Natural killer cell treated with Interleukin-12 subunit alpha and Interleukin-12 subunit beta and Interleukin-15 and Interleukin-18, amount 100 ng/mL, for 72 hours (primary cell): ENCODE results near the gene ZBTB40. TPM values are rescaled to one million over a fixed set of nuclear protein-coding genes. Genes with fewer than 3 reads are reported as not detected.

Experiments used
- ATAC-seq, 2 donors: fragments of 150-1000 bp; cut with Tn5 transposase in 1 of 2; sonication (Bioruptor Pico), chemical (Tn5 transposase) in 1 of 2; 2 replicates each; pipeline ENCODE4 v1.10.0; 2021
- DNase-seq: peaks from one replicate; pipeline ENCODE4 v3.0.0; 2022; ENCODE audit warnings: low spot score
- H3K27ac Mint-ChIP-seq, 2 donors: 1 replicate in 1 of 2; 2 replicates in 1 of 2; pipeline ENCODE4 v1.8.0; 2022; ENCODE audit warnings: mixed read lengths in 2 of 2, mild to moderate bottlenecking in 1 of 2, moderate library complexity in 1 of 2
- H3K27me3 Mint-ChIP-seq, 2 donors: 1 replicate in 1 of 2; 2 replicates in 1 of 2; pipeline ENCODE4 v1.8.0; 2022; ENCODE audit warnings: mixed read lengths in 2 of 2
- H3K36me3 Mint-ChIP-seq: one replicate; pipeline ENCODE4 v1.8.0; 2022; ENCODE audit warnings: mixed read lengths
- H3K4me1 Mint-ChIP-seq, 2 donors: 1 replicate in 1 of 2; 2 replicates in 1 of 2; pipeline ENCODE4 v1.8.0; 2022; ENCODE audit warnings: low read depth in 2 of 2, mixed read lengths in 2 of 2, mild to moderate bottlenecking in 1 of 2
- H3K4me3 Mint-ChIP-seq: one replicate; pipeline ENCODE4 v1.8.0; 2022; ENCODE audit warnings: mixed read lengths
- H3K9me3 Mint-ChIP-seq: 2 replicates; pipeline ENCODE4 v1.8.0; 2022; ENCODE audit warnings: mixed read lengths
- total RNA-seq, 2 donors: library from RNA; stranded (reverse); gene quantifications; one replicate each; pipeline ENCODE4 v1.2.3, GENCODE V29; 2022

ZBTB40 gene
- total RNA-seq, 2 donors from 2014 or later, result 26.3 to 33.9 TPM

GRCh38 chr1:22527122-22527521, 75.5 kb downstream of the ZBTB40 start:
- H3K9me3 Mint-ChIP-seq, result no peaks in the 10 kb centered on the region
- peaks cover 12% of the 10 kb centered on the region for H3K36me3 Mint-ChIP-seq
- ATAC-seq (no peak), DNase-seq (no peak)
- no peak overlapping the region for H3K4me3 Mint-ChIP-seq
- no peaks in the 10 kb centered on the region for H3K4me1 Mint-ChIP-seq
- no peak overlapping the region for H3K27ac Mint-ChIP-seq
- H3K27me3 Mint-ChIP-seq, result no peaks in the 10 kb centered on the region

DNA sequence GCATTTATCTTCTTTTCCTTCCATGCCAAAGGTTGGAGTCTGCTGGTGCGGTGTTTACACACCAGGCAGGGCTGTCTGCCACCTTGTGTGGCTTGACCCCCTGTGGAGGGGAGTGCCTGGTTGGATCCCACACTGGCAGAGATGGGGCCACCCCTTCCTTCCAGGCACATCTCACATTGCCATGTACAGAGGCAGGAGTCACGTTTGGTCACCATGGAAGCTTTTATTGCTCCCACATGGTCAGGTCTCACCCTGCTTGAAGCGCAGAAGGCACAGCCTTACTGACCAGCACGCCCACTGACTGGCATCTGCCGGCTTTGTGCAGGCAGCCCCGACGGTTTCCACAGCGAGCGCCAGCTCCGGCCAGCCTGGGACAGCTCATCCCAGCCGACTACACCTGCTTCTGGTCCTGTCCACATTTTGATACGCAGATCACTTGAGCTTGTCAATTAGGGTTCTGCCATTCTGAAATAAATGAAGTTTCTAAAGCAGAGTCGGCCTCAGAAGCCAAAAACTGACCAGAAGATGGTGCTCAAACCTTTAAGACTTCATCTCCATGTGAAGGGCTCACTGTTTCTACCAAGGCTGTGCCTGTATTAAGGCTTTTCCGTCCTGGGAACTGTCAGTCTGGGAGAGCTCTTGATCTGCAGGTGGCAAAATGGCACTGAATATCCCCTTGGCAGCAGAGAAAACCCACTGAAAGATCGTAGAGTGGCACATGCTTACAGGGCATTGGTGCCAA, 76.1 kb downstream of the ZBTB40 start:
- no peak overlapping the region for H3K27ac Mint-ChIP-seq
- H3K27me3 Mint-ChIP-seq, result no peaks in the 10 kb centered on the region
- DNase-seq (no peak), ATAC-seq (no peak)
- H3K9me3 Mint-ChIP-seq, result no peaks in the 10 kb centered on the region
- no peaks in the 10 kb centered on the region for H3K4me1 Mint-ChIP-seq
- H3K4me3 Mint-ChIP-seq, result no peak overlapping the region
- peaks cover 9% of the 10 kb centered on the region for H3K36me3 Mint-ChIP-seq

DNA sequence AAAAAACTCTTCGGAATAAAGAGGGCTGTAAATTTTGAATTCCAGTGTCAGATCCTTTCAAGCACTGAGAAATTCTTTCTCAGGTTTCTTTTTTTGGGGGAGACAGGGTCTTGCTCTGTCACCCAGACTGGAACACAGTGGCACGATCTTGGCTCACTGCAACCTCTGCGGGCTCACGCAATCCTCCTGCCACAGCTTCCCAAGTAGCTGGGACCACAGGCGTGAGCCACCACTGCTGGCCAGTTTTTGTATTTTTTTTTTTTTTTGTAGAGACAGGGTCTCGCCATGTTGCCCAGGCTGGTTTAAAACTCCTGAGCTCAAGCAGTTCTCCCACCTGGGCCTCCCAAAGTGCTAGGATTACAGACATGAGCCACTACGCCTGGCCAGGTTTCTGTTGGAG, 76.8 kb downstream of the ZBTB40 start:
- no peaks in the 10 kb centered on the region for H3K9me3 Mint-ChIP-seq
- H3K4me3 Mint-ChIP-seq, result no peak overlapping the region
- no peaks in the 10 kb centered on the region for H3K4me1 Mint-ChIP-seq
- ATAC-seq (no peak), DNase-seq (no peak)
- H3K36me3 Mint-ChIP-seq, result peaks cover 9% of the 10 kb centered on the region
- H3K27ac Mint-ChIP-seq, result no peak overlapping the region
- H3K27me3 Mint-ChIP-seq, result no peaks in the 10 kb centered on the region

DNA sequence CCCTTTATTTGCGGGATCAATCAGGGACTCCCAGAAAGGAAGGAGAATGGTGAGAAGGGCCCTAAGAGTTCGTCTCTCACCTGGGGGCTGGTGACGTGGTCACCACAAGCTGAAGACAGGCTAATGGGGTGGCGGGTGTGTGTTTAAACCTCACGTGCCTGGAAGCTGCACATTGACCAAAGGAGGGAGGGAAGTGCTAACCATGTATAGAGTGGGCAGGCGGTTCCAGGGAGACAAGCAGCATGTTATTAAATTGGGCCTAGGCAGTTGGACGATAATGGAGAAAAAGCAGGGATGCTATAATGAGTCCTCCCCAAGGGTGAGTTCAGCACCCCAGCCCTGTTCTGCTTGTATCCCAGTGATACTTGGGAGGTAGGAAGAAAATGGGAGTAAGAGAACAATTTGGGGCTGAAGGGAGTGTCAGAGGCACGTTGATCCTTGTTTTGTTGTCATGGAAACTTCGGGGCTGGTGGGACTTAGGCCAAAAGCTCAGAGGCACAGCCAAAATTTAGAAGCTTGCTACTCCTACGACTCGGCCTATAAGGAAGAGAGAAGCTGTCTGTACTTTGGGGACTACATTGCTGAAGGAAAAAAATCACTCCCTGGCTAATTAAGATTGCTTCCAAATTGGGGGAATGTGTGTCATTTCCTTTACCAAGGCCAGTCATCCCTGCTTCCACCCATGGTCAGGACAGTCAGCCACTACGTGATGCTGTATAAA, 78.4 kb downstream of the ZBTB40 start:
- Mint-ChIP-seq H3K4me3 (no peak overlapping the region), H3K27ac (no peak overlapping the region), H3K4me1 (no peaks in the 10 kb centered on the region), H3K9me3 (no peaks in the 10 kb centered on the region), H3K36me3 (peaks cover 4% of the 10 kb centered on the region), H3K27me3 (no peaks in the 10 kb centered on the region)
- DNase-seq, result no peak
- ATAC-seq, result no peak

DNA sequence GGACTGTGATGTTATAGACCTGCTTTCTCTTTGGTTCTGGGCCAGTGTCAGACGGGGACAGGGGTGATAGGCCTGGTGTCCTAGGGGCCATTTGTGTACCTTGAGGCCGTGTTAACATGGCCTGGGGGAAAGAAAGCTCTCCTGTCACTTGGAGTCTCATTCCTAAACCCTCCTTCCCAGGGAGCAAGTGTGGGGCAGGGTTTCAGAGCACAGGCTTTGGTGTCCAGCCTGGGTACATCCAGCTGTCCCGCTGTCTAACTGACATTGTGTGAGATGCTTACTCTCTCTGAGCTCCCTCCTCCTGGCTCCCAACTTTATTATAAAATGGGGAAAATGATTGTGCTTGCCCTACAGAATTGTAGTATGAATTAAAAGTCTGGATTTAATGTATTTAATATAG, 79.1 kb downstream of the ZBTB40 start:
- Mint-ChIP-seq H3K4me1 (no peaks in the 10 kb centered on the region), H3K27me3 (no peaks in the 10 kb centered on the region), H3K4me3 (no peak overlapping the region), H3K36me3 (peaks cover 4% of the 10 kb centered on the region), H3K27ac (no peak overlapping the region), H3K9me3 (no peaks in the 10 kb centered on the region)
- DNase-seq (no peak), ATAC-seq (no peak)

DNA sequence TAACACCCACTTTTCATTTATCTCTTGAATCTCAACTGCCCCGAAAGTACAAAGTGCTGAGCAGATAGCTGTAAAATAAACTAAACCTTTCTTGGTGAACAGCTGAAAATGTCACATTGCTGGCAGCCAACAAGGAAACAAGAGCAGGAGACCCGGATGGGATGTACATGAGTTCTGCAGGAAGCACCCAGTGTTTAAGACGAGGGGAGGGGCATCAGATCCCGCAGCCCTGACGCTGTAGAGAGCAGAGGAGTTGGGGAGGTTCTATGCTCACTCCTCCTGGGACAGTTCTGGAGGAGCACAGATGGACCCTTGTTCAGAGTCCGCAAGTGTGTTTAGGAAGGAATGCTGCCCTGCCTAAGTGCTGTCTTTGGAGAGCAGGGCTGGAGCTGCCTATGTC, 79.6 kb downstream of the ZBTB40 start:
- Mint-ChIP-seq H3K4me1 (peaks cover 0 to 2% of the 10 kb centered on the region in 2 donors), H3K27me3 (no peaks in the 10 kb centered on the region), H3K9me3 (no peaks in the 10 kb centered on the region), H3K27ac (no peak overlapping the region), H3K36me3 (peaks cover 4% of the 10 kb centered on the region), H3K4me3 (no peak overlapping the region)
- ATAC-seq (no peak), DNase-seq (no peak)

DNA sequence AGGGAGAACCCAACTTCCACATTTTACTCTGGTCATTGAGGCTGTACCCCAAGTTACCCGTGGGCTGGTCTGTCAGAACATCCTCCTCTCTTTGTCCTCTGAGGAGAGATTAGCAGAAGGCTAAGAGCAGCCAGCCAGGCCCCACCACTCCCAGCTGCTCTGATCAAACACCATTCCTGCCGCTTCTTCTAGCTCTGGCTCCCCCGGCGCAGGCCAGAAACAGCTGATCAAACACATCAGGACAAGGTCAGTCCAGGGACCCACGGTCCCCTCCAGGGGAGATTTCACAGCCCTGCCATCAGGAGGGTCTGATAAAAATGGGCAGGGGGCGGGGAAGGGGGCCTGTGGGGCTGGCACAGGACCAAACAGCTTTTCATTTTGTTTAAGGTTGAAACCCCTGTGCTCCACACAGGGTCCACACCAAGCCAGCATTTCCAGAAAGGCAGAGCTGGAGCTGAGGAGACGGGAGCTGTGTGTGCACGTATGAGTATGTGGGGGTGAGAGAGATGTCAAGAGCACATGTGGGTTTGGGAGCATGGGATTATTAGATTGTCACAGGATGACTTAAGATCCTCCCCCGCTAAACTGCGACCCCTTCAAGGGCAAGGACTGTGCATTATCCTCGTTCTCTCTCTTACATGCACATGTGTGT, 81.7 kb downstream of the ZBTB40 start:
- DNase-seq (no peak), ATAC-seq (no peak)
- H3K4me1 Mint-ChIP-seq, result peaks cover 0 to 5% of the 10 kb centered on the region in 2 donors
- no peaks in the 10 kb centered on the region for H3K27me3 Mint-ChIP-seq
- no peak overlapping the region for H3K27ac Mint-ChIP-seq
- no peaks in the 10 kb centered on the region for H3K9me3 Mint-ChIP-seq
- no peak overlapping the region for H3K4me3 Mint-ChIP-seq
- peaks cover 4% of the 10 kb centered on the region for H3K36me3 Mint-ChIP-seq

- DNase-seq, result no peak
- H3K4me3 Mint-ChIP-seq, result no peak overlapping the region
- no peak overlapping the region for H3K27ac Mint-ChIP-seq
- H3K27me3 Mint-ChIP-seq, result no peaks in the 10 kb centered on the region
- H3K9me3 Mint-ChIP-seq, result no peaks in the 10 kb centered on the region
- peaks cover 0 to 15% of the 10 kb centered on the region in 2 donors for H3K4me1 Mint-ChIP-seq
- H3K36me3 Mint-ChIP-seq, result peaks cover under 1% of the 10 kb centered on the region
- no peak for ATAC-seq
Measured at GRCh38 chr1:22534951-22535350, 83.3 kb downstream of the ZBTB40 start.

DNA sequence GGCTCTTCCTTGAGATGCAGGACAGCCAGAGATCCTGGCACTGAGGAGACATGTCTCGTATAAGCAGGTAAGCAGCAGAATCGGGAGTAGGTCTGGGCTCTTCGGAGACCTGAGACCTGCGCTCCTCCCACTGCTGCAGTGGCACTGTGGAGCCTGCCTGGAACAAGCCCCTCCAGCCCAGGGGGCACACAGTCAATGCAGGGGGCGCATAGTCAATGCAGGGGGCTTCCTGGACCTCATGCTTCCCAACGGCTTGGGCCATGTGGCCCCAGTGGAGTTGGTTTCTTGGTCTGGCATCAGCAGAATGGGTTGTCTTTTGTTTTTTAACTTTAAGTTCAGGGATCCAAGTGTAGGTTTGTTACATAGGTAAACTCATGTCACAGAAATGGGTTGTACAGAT, 83.7 kb downstream of the ZBTB40 start:
- no peak for ATAC-seq
- Mint-ChIP-seq H3K4me1 (peaks cover 4 to 19% of the 10 kb centered on the region in 2 donors), H3K36me3 (no peaks in the 10 kb centered on the region)

DNA sequence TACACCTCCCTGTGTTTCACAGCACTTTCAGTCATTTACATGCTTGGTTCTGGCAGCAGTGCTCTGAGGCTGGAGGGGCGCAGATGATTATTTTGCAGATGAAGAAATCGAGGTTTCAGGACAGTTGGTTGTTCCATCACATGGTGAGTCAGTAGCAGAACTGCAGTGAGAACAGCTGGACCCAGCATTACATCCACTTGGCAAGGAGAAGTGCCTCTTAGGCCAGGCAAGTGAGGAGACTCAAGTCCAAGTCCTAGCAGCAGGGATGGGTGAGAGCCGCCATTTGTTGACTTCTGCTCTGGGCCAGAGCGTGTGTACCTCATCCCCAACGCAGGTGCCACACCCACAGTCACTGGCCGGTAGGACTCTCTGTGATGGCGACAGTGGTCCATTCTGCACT, 84.9 kb downstream of the ZBTB40 start:
- Mint-ChIP-seq H3K36me3 (no peaks in the 10 kb centered on the region), H3K4me3 (no peak overlapping the region), H3K27me3 (no peaks in the 10 kb centered on the region), H3K9me3 (no peaks in the 10 kb centered on the region), H3K4me1 (peaks cover 6 to 20% of the 10 kb centered on the region in 2 donors), H3K27ac (no peak overlapping the region)
- no peak for ATAC-seq
- DNase-seq, result no peak

More for the DNA sequence above, 83.7 kb downstream of the ZBTB40 start:
- Mint-ChIP-seq H3K27me3 (no peaks in the 10 kb centered on the region), H3K9me3 (no peaks in the 10 kb centered on the region), H3K4me3 (no peak overlapping the region), H3K27ac (no peak overlapping the region)
- DNase-seq, result no peak

DNA sequence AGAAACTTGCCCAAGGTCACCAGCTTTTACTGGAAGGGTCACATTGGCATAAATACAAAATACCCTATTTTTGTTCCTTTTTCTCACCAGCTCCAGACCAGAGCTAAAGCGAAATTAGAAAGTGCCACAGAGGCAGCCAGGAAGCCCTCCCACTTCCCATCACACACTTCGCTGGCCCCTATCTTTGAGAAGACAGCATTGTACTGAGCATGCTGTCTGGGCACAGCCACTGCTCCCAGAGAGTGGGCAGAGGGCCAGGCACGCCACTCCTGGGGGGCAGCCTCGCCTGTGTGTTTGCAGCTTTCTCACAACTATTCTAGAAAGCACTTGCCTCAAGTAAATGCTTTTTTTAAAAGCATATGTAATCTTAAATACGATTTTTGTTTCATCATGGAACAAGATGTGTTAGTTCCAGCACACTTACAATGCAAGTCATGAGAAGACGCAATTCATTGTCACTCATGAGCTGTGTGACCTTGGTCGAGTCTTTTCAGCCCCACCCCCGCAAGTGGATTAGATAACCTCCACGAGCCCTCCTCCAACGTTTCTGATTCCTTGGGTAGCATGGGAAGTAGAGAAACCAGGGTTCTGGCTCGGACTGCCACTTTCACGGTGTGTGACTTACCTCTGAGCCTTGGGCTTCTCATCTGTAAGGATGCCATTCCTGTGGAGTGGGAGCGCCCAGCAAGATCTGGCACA, 85.9 kb downstream of the ZBTB40 start:
- peaks cover 6 to 20% of the 10 kb centered on the region in 2 donors for H3K4me1 Mint-ChIP-seq
- H3K36me3 Mint-ChIP-seq, result no peaks in the 10 kb centered on the region
- DNase-seq (no peak), ATAC-seq (no peak)
- no peak overlapping the region for H3K4me3 Mint-ChIP-seq
- H3K27me3 Mint-ChIP-seq, result no peaks in the 10 kb centered on the region
- H3K9me3 Mint-ChIP-seq, result no peaks in the 10 kb centered on the region
- no peak overlapping the region for H3K27ac Mint-ChIP-seq

DNA sequence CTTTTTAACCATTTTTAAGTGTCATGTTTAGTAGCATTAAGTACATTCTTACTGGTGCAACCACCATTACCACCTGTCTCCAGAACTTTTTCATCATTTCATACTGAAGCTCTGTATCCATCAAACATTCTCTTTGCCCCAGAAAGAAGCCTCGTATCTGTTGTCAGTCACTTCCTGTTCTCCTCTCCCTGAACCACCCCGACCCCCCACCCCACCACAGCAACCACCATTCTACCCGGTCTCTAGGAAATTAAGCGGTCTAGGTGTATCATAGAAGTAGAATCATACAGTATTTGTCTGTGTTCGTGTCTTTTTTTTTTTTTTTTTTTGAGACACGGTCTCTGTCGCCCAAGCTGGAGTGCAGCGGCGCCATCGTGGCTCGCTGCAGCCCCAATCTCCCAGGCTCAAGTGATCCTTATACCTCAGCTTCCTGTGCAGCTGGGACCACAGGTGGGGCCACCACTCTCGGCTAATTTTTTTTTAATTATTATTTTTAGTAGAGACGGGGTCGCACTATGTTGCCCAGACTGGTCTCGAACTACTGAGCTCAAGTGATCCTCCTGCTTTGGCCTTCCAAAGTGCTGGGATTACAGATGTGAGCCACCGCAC, 88.0 kb downstream of the ZBTB40 start:
- Mint-ChIP-seq H3K27ac (no peak overlapping the region), H3K27me3 (no peaks in the 10 kb centered on the region), H3K4me3 (no peak overlapping the region), H3K4me1 (peaks cover 6 to 20% of the 10 kb centered on the region in 2 donors), H3K36me3 (no peaks in the 10 kb centered on the region), H3K9me3 (no peaks in the 10 kb centered on the region)
- ATAC-seq (no peak), DNase-seq (no peak)

GRCh38 chr1:22540337-22540736, 88.7 kb downstream of the ZBTB40 start:
- H3K27me3 Mint-ChIP-seq, result no peaks in the 10 kb centered on the region
- peaks cover 6 to 20% of the 10 kb centered on the region in 2 donors for H3K4me1 Mint-ChIP-seq
- H3K9me3 Mint-ChIP-seq, result no peaks in the 10 kb centered on the region
- no peak overlapping the region for H3K4me3 Mint-ChIP-seq
- DNase-seq (no peak), ATAC-seq (no peak)
- H3K27ac Mint-ChIP-seq, result no peak overlapping the region
- H3K36me3 Mint-ChIP-seq, result no peaks in the 10 kb centered on the region
